HuH-7.5 (cell line): ENCODE results near the gene FMO1.
A peak's percentile ranks its signal among the peaks of the same experiment; 100 is the strongest.
"Not testable (repeated sequence)": the region's sequence is repeated elsewhere in the genome, so short reads cannot be mapped to it uniquely, and the experiment has no call there.

Experiments used
- DNase-seq: peaks from one replicate; pipeline ENCODE4 v3.0.0; 2011; ENCODE audit warnings: low spot score

Gene FMO1

GRCh38 chr1:171280599-171280998, 32.3 kb downstream of the FMO1 start:
- DNase-seq: no peak

- no peak for DNase-seq
These were observed 37.9 kb downstream of the FMO1 start for GRCh38 chr1:171286032-171286705.

- DNase-seq: no peak
These were observed 42.3 kb downstream of the FMO1 start for GRCh38 chr1:171290621-171291020.

GRCh38 chr1:171292799-171293198, 44.5 kb downstream of the FMO1 start:
- DNase-seq: no peak

- not testable (repeated sequence) for DNase-seq
These were observed 47.1 kb downstream of the FMO1 start for GRCh38 chr1:171295383-171295782.

DNA sequence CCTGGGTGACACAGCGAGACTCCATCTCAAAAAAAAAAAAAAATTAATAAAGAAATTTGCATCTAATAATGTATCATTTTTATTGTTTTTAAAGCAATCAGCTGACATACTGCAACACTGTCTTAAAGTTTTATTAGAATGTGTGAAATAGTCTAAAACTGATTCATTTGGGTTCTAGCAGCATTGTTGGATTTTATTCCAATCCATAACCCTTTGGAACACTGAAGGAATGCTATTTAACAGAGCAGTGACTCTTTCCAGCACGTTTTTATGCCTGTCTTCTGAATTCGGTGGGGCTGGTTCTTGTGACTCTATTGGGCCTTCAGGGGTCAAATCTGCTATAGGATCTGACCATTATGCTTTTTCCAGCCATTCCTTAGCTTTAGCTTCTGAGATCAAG, 47.5 kb downstream of the FMO1 start:
- no peak for DNase-seq

DNA sequence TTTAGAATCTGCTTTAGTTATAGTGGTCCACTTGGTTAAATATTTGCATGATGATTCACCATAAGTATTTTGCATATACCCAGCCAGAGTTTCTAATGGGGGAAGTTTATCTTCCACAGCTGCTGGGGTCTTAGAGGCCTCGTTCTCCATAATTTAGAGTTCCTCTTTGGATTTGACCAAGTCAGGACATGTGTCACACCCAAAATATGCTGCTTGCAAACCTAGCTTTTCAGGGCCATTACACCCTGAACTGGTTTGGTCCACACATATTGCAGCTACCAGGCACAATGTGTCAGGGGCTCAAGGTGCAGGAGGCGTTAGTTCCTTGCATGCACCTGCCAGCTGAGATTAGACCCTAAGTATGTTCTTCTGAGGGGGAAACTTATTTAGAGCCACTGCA, 48.6 kb downstream of the FMO1 start:
- no peak for DNase-seq

GRCh38 chr1:171298696-171299095, 50.4 kb downstream of the FMO1 start:
- no peak for DNase-seq

- DNase-seq: no peak
These were observed 51.0 kb downstream of the FMO1 start for GRCh38 chr1:171299342-171299741.

DNA sequence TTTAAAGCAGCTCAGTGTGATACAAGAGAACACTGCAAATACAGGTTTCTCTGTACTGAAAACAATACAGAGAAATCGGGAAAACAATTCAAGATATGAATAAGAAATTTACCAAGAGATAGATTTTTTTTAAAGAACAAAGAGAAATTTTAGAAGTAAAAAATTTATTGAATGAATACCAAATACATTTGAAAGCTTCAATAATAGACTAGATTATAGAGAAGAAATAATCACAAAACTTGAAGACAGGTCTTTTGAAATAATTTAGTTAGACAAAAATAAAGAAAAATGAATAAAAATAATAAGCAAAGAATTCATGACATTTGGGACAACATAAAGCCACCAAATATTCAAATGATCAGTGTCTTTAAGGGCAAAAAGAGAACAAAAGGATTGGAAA, 52.1 kb downstream of the FMO1 start:
- DNase-seq: no peak

DNA sequence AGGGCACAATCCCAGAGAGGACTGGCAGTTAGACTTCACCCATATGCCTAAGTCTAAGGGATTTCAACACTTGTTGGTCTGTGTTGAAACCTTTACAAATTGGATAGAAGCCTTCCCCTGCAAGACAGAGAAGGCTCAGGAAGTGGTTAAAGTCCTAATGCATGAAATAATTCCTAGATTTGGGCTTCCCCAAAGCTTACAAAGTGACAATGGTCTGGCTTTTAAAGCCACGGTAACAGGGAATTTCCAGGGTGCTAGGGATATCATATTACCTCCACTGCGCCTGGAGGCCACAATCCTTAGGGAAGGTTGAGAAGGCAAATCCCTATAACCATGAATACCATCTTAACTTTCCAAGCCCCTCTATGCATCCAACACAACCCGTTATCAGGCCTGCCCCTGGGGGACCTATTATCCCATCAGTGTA, 62.4 kb downstream of the FMO1 start:
- no peak for DNase-seq

DNA sequence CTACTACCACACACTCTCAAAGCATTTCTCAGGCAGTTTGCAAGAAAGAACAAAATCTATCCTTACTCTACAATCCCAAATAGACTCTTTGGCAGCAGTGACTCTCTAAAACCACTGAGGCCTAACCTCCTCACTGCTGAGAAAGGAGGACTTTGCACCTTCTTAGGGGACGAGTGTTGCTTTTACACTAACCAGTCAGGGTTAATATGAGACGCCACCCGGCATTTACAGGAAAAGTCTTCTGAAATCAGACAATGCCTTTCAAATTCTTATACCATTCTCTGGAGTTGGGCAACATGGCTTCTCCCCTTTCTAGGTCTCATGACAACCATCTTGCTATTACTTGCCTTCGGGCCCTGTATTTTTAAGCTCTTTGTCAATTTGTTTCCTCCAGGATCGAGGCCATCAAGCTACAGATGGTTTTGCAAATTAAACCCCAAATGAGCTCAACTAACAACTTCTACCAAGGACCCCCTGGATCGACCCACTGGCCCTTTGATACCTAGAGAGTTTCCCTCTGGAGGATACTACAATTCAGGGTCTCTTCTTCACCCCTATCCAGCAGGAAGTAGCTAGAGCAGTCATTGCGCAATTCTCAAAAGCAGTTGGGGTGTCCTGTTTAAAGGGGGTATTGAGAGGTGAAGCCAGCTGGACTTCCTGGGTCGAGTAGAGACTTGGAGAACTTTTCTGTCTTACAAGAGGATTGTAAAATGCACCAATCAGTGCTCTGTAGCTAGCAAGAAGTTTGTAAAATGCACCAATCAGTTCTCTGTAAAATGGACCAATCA, 63.7 kb downstream of the FMO1 start:
- no peak for DNase-seq

GRCh38 chr1:171313319-171313834, 65.1 kb downstream of the FMO1 start:
- DNase-seq: no peak

- peak; percentile 71 for DNase-seq
These were observed 65.6 kb downstream of the FMO1 start, which contains the start of gene FMO4 for GRCh38 chr1:171313835-171314320. Gene FMO4, plus strand, starts transcription at chr1:171314183. Its CDS starts 5,643 bp downstream, at chr1:171319826.

DNA sequence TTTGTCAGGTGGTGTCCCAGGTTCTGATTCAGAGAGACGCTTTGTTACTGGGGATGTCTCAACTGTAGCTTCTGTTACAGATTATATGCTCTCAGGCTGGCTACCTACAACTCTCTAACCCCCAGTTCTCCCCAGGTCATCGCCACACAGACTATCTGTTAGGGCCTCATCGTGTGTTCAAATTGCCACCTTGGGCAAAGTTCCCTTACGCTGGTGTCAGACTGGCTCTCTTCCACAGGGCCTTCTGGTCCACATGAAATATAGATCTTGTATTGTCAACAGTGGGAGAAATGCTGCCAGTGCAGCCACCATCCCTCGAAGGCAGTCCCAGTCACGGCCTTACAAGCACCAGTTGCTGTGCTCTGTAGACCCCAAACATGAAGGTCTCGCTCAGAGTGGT, 81.0 kb downstream of the FMO1 start:
- DNase-seq: no peak

DNA sequence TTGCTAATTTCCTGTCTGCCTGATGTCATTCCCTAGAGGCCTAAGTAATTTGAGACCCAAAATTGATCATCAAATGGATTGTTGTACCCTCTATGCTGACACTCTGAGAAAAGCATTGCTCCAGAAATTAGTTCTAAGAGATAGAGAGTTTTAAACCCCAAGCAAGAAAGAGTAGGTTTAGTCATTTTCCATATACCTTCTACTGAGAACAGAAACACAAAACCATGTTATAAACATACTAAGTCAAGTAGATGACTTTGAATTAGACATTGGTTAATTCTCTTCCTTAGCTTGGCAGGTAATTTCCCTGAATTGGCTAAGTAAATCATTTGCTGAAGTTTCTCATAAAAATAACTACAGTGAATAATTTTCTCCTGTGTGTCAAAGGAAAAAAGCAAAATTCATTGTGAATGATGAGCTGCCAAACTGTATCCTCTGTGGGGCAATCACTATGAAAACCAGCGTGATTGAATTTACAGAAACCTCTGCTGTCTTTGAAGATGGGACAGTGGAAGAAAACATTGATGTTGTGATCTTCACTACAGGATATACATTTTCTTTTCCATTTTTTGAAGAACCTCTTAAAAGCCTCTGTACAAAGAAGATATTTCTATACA, 85.8 kb downstream of the FMO1 start:
- DNase-seq: no peak
